DMS53 (cell line): Measurements from ENCODE around the gene PLPPR2.
"Not testable (repeated sequence)": the region's sequence is repeated elsewhere in the genome, so short reads cannot be mapped to it uniquely, and the experiment has no call there.

Experiments used
- DNase-seq: peaks from one replicate; lab custom pipeline; 2025; lab: John Stamatoyannopoulos, UW

The PLPPR2 gene

GRCh38 chr19:11340099-11340467 lies 15.1 kb upstream of the PLPPR2 start:
- DNase-seq: not testable (repeated sequence)

GRCh38 chr19:11342429-11342828 lies 12.8 kb upstream of the PLPPR2 start:
- no peak for DNase-seq

DNA sequence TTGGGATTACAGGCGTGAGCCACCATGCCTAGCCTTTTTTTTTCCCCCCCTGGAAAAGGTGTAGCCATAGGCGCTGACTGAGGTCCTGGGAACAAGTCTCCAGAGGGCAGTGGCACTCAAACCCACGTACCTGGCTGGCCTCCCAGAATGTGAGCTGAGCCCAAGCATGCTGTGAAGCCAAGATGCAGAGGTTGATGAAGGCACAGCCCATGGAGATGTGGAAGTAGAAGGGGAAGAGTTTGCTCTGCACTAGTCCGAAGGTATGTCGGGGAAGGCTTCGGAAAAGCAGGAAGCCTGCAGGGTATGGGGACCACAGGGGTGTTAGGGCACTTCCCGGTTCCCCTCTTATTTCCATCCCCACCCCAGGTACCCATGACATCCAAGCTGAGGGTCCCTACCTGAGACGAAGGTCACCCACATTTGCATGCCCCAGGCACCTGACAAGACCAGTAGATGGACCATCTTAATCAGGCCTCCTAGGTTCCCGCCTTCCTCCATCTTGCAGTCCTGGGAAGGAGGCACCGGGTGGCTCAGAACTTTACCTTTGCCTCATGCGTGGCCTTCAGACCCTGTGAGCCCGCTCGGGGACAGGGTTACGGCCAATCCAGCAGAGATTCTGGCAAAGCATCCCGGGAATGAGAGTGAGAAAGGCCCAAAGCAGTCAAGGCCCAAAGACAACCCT lies 10.0 kb upstream of the PLPPR2 start:
- peak; percentile 57 for DNase-seq

GRCh38 chr19:11346104-11346940 lies 8.9 kb upstream of the PLPPR2 start, which contains the start of the genes CCDC159 and TMEM205:
TSS of gene CCDC159 (plus strand) at chr19:11346519. CDS start at chr19:11346607, 88 bp downstream.
TSS of gene TMEM205 (minus strand) at chr19:11346268. CDS start at chr19:11345619, 649 bp downstream.
- DNase-seq: peak; percentile 99

DNA sequence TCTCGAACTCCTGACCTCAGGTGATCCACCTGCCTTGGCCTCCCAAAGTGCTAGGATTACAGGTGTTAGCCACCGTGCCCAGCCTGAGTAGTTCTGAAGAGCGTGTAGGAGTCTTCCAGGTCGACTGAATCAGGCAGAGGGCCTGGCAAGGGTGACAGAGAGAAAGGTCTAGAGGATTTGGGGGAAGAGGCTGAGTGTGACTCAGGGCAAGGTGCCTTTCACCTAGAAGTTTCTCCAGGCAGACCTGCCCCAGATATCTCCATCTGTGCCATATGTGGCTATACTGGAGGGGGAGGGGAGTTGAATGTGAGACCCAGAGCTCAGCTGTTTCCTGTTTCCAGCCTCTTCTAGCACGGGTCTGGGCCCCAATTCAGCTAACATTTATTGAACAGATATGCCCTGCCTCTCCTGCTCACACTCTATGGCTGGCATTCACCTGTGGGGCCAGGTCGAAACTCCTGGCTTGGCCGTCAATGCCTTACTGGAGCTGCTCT lies 7.6 kb upstream of the PLPPR2 start:
- no peak for DNase-seq

GRCh38 chr19:11349171-11349570 lies 6.1 kb upstream of the PLPPR2 start:
- no peak for DNase-seq

DNA sequence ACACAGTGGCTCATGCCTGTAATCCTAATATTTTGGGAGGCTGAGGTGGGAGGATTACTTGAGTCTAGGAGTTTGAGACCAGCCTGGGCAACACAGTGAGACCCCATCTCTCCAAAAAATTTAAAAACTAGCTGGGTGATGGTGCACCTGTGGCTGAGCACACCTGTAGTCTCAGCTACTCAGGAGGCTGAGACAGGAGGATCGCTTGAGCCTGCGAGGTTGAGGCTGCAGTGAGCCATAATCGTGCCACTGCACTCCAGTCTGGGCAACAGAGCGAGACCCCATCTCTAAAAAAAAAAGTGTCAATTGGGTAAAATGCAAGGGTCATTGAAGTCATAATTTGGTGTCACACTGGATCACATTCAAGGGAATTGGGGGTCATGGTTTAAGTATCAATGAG lies 1.1 kb upstream of the PLPPR2 start:
- not testable (repeated sequence) for DNase-seq

- DNase-seq: no peak
Observed at GRCh38 chr19:11356074-11356397, 804 bp downstream of the PLPPR2 start.

DNA sequence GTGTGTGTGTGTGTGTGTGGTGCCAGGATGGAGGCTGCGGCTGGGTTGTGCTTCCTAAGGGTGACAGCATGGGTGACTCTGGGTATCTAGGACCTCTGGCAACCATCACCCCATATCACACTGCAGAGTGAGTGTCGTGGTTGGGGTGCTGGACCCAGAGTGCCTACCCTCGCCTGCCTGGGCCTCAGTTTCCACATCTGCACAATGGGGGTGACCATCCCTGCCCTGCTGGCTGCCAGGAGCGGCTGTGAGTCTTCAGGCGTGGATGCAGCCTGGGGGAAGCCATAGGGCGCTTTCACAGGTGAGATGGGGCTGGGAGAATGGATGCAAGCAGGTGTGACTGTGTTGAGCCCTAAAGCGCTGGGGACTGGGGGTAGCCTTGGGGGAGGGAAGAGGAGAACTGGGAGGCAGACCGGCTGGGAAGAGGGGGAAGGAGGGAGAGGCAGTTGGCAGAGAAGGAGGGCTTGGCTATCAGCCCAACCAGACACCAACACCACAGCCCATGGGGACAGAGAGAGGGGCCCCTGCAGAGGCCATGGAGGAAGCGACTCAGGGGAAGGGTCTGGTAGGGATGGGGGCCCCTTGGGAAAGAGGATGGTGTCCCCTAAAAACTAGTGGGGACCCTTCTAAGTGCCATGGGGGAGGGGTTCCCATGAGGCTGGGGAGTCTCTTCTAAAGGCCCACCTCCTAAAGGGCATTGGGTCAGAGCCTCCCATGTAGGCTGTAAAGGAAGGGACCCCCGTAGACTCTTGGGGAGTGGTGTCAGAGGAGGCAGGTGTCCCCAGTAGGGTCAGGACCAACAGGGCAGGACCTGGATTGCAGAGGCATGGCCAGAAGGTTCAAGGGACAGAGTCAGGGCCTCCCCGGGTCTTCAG lies 1.7 kb downstream of the PLPPR2 start:
- DNase-seq: no peak

- no peak for DNase-seq
Observed at GRCh38 chr19:11359421-11359820, 4.2 kb downstream of the PLPPR2 start.

- DNase-seq: peak; percentile 39
Observed at GRCh38 chr19:11361037-11361770, 6.0 kb downstream of the PLPPR2 start.

DNA sequence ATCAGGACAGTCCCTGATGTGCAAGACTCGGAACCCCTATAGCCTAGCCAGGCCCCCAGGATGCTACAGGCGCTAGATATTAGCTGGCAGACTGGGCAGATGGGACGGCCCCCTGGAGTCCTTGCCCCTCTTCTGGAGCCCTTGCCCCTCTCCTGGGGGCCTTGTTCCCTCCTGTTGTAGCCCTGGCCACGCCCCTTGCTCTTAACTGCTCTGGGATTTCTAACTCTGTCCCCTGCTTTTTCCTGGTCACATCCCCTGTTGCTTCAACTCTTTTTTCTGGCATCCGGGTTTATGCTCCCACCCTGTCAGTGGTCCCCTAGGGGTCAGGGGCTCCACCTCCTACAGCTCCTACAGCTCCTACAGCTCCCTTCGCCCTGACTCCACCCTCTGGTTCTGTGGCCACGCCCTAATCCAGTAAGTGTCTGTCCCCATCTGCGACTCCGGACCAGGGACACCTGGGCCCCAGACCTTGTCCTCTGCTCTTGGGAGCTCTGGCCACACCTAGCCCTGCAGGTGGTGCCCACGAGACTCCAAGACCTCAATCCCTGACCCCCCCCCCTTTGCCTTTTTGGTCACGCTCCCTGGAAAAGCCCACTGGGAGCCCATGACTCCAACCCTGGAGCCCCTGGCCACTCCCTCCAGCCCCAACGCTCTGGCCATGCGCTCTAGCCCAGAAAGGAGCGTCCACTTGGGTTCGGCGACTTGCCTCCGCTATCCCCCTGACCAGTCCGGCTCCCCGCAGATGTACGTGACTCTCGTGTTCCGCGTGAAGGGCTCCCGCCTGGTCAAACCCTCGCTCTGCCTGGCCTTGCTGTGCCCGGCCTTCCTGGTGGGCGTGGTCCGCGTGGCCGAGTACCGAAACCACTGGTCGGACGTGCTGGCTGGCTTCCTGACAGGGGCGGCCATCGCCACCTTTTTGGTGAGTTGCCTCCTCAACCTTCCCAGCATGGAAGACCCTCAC lies 6.8 kb downstream of the PLPPR2 start:
- no peak for DNase-seq

- no peak for DNase-seq
Observed at GRCh38 chr19:11363881-11364280, 8.6 kb downstream of the PLPPR2 start.

- DNase-seq: no peak
Observed at GRCh38 chr19:11364296-11364904, 9.2 kb downstream of the PLPPR2 start.

DNA sequence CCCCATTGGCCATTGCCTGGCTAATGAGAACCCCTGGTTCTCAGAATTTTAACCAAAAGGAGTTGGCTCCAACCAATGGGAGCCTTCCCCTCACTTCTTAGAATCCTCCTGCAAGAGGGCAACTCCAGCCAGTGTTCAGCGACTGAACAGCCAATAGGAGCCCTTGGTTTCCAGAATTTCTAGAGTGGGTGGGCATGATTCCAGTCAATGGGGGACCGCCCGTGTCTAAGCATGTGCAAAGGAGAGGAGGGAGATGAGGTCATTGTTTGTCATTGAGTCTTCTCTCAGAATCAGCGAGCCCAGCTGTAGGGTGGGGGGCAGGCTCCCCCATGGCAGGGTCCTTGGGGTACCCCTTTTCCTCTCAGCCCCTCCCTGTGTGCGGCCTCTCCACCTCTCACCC lies 9.7 kb downstream of the PLPPR2 start:
- no peak for DNase-seq

DNA sequence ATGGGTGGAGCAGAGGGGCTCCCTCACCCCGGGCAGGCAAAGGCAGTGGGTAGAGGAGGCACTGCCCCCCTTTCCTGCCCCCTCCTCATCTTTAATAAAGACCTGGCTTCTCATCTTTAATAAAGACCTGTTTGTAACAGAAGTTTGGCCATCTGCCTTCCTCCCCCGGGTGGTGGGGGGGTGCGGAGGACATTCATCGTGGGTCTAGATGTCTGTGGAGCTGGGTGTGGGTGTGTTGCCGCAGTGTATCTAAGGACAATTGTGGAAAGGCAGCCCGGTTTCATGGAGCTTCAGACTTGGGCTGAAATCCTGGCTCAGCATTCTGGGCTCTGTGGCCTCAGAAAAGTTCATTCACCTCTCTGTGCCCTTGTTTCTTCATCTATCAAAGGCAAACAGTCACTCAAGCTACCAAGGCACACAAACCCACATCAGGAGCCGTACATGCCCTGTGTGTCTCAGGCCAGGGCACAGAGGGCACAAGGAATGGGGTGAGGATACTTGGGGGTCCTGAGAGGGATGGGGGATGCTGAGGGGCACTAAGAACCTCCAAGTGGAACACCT lies 10.4 kb downstream of the PLPPR2 start:
- DNase-seq: no peak

DNA sequence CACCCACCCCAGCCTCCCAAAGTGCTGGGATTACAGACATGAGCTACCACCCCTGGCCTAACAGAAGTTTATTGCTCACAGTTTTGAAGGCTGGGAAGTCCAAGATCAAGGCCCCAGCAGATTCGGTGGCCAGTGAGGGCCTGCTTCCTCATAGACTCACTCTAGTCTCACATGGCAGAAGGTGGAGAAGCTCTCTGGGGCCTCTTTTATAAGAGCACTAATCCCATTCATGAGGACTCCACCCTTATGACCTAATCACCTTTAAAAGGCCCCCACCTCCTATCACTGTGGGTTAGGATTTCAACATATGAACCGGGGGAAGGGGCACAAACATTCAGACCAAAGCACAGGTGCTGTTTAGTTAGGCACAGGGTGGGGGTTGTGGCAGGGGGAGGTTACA lies 12.3 kb downstream of the PLPPR2 start:
- DNase-seq: no peak

- DNase-seq: no peak
Observed at GRCh38 chr19:11370744-11371143, 15.5 kb downstream of the PLPPR2 start.

DNA sequence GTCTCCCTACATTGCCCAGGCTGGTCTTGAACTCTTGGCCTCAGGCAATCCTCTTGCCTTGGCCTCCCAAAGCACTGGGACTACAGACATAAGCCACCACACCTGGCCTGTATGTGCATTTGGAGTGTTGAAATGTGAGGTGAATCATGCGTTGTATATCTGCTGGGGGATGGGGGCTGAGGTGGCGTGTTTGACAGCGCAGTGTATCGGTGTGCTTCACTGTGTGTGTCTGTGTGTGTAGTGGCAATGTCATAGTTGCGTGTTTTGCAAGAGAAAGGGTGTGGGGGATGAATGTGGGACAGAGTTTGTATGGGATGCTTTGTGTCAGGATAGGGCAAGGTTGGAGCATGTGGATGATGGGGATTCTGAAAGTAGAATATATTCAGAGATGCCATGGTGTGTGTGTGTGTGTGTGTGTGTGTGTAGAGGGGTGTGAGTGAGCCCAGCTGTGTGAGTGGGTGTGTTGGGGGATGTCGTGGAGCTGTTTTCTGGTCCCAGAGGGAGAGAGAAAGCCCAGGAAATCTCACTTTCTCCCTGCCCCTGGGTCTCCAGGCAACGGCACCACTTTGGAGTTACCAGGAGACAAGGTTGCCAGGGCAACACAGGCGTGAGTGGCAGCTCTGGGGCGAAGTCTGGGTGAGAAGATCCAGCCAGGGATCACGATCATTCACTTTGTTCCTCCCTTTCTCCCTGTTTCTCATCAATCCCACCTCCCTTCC lies 18.1 kb downstream of the PLPPR2 start:
- DNase-seq: peak; percentile 95
